ENCODE measurements around the gene AP3S2. TPM values are rescaled to one million over a fixed set of nuclear protein-coding genes. Genes with fewer than 3 reads are reported as not detected.
A peak's percentile ranks its signal among the peaks of the same experiment; 100 is the strongest.
"Not testable (repeated sequence)": the region's sequence is repeated elsewhere in the genome, so short reads cannot be mapped to it uniquely, and the experiment has no call there.

Gene AP3S2
- polyA plus RNA-seq, 3 donors: 39.2 to 60.0 (median 44.0) TPM

DNA sequence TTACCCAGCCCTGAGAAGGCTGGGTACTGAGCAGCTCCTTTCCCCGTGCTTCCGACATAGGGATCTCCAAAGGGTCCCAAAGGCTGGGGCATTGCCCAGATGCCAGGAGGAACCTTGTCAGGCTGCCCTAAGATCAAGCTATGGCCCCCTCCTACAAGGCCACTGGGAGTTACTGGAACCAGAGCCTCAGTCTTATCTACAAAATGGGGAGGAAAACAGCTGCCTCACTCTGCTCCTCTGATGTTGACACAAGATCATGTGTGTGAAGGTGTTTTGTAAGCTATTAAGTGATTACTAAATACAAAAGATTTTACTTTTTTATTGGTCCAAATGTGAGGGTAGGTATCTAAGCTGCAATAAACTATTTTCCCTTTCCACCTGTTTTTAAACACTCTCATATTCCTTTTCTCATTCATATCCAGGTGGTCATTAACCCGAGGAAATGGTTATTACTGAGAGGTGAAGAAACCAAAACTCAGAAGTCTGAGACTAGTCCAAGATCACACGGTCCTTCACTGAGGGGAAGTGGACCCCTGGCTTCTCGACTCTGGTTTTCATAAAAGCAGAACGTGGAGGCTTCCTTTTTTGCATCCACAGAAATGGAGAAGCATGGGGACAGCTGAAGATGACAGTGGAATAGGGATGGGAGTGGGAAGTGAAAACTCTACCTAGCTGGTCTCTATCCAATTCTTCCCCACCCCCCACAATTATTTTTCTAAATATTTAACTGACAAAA, 17.3 kb upstream of the AP3S2 start:
- no peak for DNase-seq (ENCODE audit: extremely low read depth in 1 of 11, low read depth in 9 of 11, low spot score in 4 of 11)

DNA sequence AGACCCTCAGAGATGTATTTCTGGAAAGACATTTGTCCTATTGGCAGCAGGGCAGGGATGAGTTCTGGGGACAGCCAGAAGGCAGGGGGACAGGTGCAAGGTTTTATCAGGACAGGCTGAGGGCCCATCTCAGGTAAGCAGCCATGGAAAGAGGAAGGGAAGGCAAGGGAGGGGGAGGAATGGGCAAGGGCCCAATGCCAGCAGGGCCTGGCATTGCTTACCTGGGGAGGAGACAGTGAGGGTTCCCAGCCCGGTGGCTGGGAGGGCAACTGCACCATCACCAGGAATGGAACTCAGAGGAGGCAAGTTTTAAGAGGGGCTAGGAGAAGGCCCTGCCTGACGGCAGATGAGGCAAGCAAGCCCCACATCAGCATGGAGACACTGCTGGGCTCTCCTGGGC, 15.8 kb upstream of the AP3S2 start:
- no peak for DNase-seq (ENCODE audit: extremely low read depth in 1 of 11, low read depth in 9 of 11, low spot score in 4 of 11)

DNA sequence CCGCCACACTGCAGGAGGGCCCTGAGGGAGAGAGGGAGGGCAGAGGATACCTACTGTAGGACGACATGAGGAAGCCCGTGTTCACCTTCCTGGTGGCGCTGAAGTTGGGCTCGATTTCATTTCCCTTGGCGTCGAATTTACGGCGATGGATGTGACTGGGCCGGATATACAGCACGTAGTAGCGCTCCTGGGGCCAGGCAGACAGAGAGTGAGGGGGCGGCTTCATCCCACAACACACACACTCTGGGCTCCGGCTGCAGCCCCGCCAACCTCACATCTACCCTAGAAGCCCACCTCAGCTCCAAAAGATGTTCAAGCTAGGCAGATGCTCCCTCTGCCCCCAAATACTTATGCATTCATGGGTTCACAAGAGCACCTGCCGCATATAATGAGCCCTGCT, 14.4 kb upstream of the AP3S2 start:
- no peak for DNase-seq (ENCODE audit: extremely low read depth in 1 of 11, low read depth in 9 of 11, low spot score in 4 of 11)

DNA sequence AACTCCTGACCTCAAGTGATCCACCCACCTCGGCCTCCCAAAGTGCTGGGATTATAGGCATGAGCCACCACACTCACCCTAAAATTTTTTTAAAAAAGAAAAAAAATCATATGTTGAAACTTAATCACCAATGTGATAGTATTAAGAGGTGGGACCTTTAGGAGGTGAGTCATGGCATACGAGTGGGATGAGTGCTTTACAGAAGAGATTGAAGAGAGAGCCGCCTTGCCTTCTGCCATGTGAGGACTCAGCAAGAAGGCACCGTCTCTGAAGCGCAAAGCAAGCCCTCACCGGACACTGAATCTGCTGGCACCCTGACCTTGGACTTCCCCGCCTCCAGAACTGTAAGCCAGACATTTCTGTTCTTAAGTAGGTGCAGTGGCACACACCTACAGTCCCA, 13.5 kb upstream of the AP3S2 start:
- no peak for DNase-seq (ENCODE audit: extremely low read depth in 1 of 11, low read depth in 9 of 11, low spot score in 4 of 11)

DNA sequence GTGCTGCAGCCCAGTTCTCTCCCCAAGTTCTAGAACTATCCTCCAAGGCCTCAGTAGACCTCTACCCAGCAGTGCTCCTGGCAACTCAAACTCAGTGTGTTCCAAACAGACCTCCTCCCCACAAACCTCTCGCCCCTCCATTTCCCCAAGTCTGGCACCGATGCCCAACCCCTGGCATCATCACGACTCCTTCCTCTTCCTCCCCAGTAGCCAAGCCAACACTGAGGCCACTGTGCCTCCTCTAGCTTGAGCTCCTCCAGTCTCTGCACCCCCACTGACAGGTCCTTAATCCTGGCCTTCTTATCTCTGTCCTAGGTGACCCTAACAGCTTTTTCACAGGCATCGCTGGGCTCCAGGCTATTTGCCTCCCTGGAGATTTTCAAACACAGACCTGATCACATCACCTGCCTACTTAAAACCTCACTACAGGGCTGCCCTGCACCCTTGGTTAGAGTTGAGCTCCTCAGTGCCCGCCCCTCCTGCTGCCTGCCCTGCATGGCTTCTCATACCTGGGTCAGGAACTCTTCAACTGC, 12.1 kb upstream of the AP3S2 start:
- no peak for DNase-seq (ENCODE audit: extremely low read depth in 1 of 11, low read depth in 9 of 11, low spot score in 4 of 11)

DNA sequence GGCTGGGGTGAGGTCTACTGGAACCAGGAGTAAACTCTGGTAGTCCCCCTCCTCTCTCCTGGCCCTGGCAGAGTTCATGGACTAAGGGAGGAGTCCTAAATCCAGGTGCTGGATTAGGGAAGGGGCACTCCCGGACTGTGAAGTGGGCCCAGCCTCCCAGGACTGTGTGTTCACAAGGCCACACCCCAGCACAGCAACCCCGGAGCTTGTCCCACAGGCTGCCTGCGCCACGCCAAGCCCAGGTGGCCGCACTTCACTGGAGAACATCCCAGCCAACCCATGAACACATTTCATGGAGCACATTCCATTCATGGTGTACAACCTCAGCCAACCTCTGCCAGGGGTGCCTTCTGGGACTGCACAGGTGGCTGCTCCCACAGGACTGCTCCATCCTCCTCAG, 10.7 kb upstream of the AP3S2 start:
- DNase-seq (ENCODE audit: extremely low read depth in 1 of 11, low read depth in 9 of 11, low spot score in 4 of 11): no peak

DNA sequence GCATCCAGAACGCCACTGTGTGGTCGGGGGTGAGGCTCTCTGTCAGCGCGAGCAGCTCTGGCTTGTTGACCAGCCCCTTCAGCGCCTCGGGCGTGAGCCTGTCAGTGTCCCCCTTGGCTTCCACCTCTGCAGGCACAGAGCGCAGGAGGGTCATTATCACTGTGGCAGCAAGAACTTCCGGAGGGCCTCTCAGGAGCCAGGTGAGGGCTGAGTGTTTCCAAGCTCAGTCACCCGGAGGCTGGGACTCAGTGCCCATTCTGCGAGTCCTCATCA, 10.0 kb upstream of the AP3S2 start:
- no peak for DNase-seq (ENCODE audit: extremely low read depth in 1 of 11, low read depth in 9 of 11, low spot score in 4 of 11)

DNA sequence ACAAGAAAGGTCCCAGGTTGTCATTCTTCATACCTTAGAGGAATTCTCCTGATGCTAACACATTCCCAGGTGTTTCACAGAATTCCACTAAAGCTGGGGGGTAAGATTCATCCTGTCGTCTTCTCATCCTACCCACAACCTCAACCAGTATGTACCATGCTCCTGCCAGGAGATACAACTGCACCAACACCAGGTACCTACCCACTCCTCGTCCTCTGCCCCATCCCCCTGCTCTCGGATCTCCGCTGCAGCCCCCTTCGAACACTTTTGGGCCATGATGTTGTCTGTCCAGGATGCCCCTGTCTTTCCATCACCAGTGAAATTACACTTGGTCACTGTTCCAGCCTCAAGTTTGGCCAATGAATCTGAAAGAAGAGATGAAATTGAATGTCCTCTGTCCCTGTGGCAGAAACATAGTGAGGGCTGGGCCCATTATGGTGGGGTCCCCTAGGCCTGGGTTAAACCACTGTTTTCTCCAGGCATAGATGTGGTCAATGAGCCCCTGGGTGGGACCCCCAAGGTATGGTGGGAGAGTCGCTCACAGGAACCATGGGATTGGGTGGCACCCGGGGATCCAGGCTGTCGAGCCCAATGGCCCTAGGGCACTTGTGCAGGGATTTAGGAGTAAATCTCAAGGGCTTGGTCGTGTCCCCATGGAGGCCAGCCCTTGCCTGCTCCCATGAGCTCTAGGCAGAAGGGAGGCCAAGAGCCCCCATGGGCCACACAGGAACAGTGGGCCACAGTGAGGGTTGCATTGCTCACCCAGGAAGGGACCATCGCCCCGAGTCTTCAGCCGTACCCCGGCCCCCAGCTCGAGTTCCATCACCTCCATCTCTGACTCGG, 9.4 kb upstream of the AP3S2 start:
- DNase-seq (ENCODE audit: extremely low read depth in 1 of 11, low read depth in 9 of 11, low spot score in 4 of 11): no peak

DNA sequence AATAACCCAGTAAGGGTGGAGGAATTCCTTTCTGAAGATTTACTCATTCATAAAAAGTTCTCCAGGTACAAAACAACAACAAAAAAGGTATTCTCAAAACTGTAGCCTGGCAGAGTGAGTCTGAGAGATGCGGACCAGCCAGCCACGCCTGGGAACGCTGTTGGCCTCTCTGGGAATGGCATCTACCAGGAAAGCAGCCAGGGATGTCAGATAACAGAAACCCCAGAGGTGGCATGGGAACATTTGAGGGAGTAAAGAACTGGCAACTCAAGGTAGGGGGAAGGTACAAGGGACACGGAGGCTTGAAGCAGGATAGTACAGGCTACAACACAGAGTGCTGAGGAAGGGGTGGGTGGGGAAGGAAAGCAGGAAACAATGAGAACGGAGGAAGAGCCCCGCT, 7.1 kb upstream of the AP3S2 start:
- DNase-seq (ENCODE audit: extremely low read depth in 1 of 11, low read depth in 9 of 11, low spot score in 4 of 11): no peak

DNA sequence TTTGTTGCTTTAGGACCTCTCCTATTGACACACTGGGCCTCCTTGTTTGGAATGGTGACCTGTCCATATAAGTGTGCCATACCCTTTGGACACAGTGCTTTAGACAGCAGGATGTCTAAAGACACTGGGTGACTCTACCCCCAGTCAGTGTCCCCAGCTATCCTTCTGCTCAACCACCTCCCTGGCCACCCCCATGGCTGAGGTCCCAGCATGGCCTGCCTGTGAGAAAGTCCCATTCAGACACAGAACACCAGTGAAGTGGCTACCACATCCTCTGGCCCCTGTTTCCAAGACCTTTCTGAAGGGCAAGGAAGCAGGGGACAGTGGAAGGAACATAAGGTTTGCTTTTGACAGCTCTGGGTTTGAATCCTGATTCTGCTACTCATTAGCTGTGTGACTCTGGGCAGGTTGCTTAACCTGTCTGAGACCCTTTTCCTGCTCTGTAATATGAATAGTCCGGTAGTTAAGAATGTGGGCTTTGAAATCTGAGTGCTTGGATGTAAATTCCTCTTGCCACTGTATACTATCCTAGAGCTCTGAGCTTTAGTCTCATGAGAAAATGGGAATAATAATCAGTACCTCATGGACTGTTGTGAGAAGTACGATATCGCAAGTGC, 6.3 kb upstream of the AP3S2 start:
- DNase-seq (ENCODE audit: extremely low read depth in 1 of 11, low read depth in 9 of 11, low spot score in 4 of 11): no peak

DNA sequence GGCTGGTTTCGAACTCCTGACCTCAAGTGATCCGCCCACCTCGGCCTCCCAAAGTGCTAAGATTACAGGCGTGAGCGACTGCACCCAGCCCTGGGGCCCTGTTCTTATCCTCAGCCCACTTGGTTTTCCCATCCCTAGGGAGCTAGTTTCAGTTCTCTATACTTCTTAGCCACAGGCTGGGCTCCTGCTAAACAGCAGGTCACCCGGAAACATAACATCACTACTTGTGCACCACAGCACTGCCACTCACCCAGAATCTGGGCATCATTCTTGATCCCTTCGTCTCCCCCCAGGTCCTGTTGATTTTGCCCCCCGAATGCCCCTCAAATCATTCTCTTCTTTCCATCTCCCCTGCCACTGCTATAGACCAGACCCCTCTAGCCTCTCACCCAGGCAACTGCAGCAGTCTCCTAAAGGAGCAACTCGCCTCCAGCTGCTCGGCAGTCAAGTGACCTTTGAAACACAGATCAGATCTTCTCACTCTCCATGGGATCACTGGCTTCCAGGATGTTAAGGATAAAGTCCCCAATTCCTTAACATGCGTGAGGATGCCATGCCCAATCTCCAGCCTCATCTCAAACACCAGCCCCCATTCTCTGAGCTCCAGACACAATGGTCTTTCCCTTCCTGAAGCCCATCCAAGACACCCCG, 5.6 kb upstream of the AP3S2 start:
- DNase-seq (ENCODE audit: extremely low read depth in 1 of 11, low read depth in 9 of 11, low spot score in 4 of 11): no peak

DNA sequence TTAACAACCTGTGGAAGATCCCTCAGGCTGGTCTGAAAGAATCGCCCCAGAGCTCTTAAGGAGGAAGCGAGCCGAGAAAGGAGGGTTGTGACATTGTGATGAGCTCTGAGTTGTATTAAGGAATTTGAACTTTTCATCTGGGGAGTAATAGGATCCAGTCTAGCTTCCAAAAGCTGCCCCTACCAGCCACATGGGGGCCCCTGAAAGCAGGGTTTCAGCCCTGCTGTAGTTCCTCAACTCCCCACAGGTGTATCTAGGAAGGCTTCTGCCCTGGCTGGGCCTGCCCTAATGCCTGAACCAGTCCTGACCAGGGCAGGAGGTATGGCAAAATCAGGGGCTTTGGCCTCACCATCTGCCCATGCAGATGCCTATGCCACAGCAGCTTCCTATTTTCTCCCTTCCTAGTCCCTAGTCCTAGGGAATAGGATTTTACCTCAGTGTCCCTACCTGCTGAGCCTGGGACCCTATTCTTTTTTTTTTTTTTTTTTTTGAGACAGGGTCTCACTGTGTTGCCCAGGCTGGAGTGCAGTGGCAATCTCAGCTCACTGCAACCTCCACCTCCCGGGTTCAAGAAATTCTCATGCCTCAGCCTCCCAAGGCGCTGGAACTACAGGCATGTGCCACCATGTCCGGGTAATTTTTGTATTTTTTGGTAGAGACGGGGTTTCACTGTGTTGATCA, 5.0 kb upstream of the AP3S2 start:
- no peak for DNase-seq (ENCODE audit: extremely low read depth in 1 of 11, low read depth in 9 of 11, low spot score in 4 of 11)

DNA sequence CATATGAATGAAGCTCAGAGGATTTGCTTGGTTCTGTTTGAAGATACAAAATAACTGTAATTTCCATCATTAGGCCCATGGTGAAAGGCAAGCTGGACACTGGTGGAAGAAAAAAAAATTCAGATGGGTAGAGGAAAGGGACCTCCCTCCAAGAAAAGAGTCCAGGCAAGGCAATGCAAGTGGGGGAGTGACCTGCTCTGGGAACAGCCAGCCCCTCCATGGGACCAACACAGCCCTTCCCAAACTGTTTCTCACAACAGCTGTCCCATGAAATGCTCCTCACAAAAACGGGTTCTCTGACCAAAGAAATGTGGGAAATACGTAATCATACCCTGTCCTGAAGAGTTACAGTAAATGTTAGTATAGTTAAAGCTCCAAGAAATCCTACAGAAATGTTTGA, 4.4 kb upstream of the AP3S2 start:
- no peak for DNase-seq (ENCODE audit: extremely low read depth in 1 of 11, low read depth in 9 of 11, low spot score in 4 of 11)

DNA sequence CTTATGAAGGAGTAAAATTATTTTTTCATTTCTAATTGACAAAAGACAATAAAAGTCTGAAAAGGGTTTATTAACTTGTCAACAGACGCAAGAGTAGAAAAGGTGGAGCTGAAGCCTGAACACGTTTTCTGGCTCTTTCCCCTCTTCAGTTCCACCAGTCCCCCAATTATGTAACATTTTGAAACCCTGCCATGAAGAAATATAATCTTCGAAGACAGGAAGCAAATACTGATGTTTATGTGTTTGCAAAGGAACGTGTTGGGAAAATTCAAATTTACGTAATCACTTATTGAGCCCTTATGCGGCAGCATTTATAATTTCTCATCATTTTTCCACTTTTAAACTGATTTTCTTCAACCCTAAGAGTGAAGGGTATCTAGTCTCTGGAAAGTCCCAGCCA, 767 bp downstream of the AP3S2 start:
- no peak for DNase-seq (ENCODE audit: extremely low read depth in 1 of 11, low read depth in 9 of 11, low spot score in 4 of 11)

DNA sequence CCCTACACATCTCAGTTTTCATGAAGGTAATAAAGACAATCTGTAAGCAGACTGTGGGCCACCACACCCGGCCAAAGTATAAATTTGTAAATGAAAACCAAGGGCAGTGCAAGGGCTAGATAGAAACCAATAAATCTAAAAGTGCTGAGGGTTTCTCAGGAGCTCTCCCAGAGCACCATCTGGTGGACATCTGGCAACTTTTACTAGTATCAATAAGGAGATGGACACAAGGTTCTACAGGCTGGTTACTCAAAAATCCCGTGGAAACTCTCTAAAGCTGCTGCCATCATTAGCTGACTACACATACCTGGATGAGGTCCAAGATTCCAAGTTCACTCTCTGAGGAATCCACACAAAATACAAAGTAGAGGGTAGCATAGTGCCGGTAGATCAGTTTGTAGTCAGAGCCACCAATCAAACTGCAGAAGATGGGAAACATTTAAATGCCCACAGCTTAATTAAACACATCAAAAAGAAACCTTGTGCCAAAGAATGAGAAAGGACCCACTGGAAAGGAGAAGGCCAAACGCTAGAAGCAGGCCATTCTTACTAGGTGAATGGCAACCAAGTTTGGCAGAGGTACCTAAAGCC, 5.5 kb downstream of the AP3S2 start:
- peak in 1 of 11 donors; percentile 20 for DNase-seq (ENCODE audit: extremely low read depth in 1 of 11, low read depth in 9 of 11, low spot score in 4 of 11)

DNA sequence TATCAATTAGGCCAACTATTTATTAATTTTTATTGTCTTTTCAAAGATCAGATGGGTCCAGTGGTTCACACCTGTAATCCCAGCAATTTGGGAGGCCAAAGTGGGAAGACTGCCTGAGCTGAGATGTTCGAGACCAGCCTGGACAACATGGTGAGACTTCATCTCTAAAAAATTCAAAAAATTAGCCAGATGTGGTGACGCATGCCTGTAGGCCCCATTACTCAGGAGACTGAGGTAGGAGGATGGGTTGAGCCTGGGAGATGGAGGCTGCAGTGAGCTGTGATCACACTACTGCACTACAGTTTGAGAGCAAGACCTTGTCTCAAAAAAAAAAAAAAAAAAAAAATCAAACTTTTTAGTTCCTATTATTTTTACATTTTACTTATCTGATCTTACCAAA, 8.2 kb downstream of the AP3S2 start:
- no peak for DNase-seq (ENCODE audit: extremely low read depth in 1 of 11, low read depth in 9 of 11, low spot score in 4 of 11)

DNA sequence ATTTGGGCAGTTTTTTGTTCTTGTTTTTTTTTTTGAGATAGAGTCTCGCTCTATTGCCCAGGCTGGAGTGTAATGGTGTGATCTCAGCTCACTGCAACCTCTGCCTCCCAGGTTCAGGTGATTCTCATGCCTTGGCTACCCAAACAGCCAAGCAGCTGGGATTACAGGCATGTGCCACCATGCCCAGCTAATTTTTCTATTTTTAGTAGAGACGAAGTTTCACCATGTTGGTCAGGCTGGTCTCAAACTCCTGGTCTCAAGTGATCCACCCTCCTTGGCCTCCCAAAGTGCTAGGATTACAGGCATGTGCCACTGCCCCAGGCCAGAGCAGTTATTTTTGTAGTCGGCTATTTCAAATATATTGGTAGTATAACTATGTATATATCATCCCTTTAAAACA, 8.6 kb downstream of the AP3S2 start:
- not testable (repeated sequence) for DNase-seq (ENCODE audit: extremely low read depth in 1 of 11, low read depth in 9 of 11, low spot score in 4 of 11)

DNA sequence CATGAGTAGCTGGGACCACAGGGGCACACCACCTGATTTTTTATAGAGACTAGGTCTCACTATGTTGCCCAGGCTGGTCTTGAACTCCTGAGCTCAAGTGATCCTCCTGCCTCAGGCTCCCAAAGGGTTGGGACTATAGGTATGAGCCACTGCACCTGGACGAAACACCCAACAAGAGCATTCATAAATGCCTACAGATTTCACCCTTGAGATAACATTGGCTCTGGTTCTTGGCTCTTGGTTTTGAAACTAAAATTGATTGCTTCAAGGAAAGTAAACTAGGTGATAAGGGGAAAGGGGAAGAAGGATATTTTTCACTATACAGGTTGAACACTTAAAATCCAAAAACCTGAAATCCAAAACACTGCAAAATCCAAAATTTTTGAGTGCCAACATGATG, 10.3 kb downstream of the AP3S2 start:
- DNase-seq (ENCODE audit: extremely low read depth in 1 of 11, low read depth in 9 of 11, low spot score in 4 of 11): no peak

DNA sequence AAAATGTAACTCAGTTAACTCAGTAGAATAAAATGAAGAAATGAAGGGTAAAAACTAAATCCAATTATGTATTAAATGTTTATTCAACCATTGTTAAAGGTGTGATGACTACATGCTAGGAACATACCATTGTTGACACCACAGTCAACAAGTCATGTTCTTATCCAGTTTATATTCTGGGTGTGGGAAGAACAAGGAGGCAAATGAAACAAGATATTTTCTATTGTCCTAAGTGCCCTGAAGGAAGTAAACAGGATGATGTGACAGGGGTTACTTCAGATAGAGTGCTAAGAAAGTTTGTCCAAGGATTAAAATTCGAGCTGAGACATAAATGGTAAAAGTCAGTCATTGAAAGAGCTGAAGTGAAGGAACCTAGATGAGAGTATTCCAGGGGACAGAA, 13.1 kb downstream of the AP3S2 start:
- no peak for DNase-seq (ENCODE audit: extremely low read depth in 1 of 11, low read depth in 9 of 11, low spot score in 4 of 11)

All from renal cortex interstitium (tissue), 11 donors.